NCI-H2196 treated with DMSO at 0.1 percent for 48 hours (cell line): ENCODE results near the gene ST3GAL6.

Experiments used
- DNase-seq: peaks from one replicate; lab custom pipeline; 2025; ENCODE audit not compliant: unreplicated experiment; lab: John Stamatoyannopoulos, UW

ST3GAL6 gene

DNA sequence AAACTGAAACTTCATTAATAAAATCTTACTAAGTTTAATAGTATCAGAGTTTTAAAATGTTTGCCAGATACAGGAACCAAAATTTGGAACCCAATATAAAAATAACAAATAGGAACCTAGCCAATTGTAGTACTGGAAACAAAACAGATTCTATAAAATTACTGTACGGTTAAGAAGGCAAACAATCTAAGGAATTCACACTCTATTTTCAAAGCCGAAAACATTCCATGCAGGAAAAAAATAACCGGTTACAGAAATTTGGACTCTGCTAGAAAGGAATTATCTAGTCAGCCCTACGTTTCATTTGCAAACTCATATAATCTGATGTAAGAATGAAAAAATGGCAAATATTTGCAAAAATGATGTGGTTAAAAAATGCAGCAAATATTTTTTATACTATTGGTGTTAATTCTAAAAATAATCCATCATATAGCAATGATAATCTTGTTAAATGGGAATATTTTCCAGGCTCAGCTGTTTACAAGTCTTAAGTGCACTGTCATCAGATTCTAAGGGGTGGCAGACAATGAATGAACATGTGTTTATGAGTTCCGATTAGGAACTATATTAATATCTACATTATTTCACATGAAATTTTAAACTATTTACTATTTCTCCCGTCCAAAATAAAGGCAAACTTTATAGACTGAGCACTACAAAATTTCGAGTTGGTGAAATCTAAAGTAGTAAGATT is 80.3 kb downstream of the ST3GAL6 start:
- no peak for DNase-seq
